CD4-positive, alpha-beta T cell (primary cell): ENCODE data around the gene ID3. TPM values are rescaled to one million over a fixed set of nuclear protein-coding genes. Genes with fewer than 3 reads are reported as not detected.

ENCODE experiments used
- ATAC-seq: fragments of 200-7000 bp; cut with Tn5 transposase; one replicate; pipeline ENCODE4 v1.10.0; 2022; ENCODE audit warnings: mild to moderate bottlenecking; ENCODE audit not compliant: poor library complexity
- CTCF ChIA-PET: fragments of 350-600 bp; sonication (Branson Sonifier 250); formaldehyde crosslinking; loops from one replicate; lab custom pipeline; 2021; ENCODE audit warnings: antibody characterized with exemption, inconsistent platforms; lab: Charles Lee
- POLR2A ChIA-PET: fragments of 350-600 bp; sonication (Branson Sonifier 250); formaldehyde crosslinking; loops from one replicate; lab custom pipeline; 2021; ENCODE audit warnings: antibody characterized with exemption, inconsistent platforms; lab: Charles Lee
- DNase-seq, 14 experiments: peaks; one replicate each; pipeline ENCODE4 v3.0.0-alpha.2; 2013 to 2020; ENCODE audit warnings: mixed read lengths in 2 of 14
- H3K27ac ChIP-seq, 2 donors: one replicate each; pipeline versions ENCODE4 v1.5.1 to v1.7.0; 2013; ENCODE audit warnings: low read length in 2 of 2, low read depth in 1 of 2, mild to moderate bottlenecking in 1 of 2
- H3K27me3 ChIP-seq, 2 experiments: 1 replicate in 1 of 2; 2 replicates in 1 of 2; pipeline versions ENCODE4 v1.6.1 to v1.7.0; 2013; ENCODE audit warnings: low read length in 2 of 2, control low read depth in 1 of 2, mild to moderate bottlenecking in 1 of 2, moderate library complexity in 1 of 2; ENCODE audit not compliant: insufficient read depth in 2 of 2, control insufficient read depth in 1 of 2
- H3K36me3 ChIP-seq: one replicate; pipeline ENCODE4 v1.6.1; 2013; ENCODE audit warnings: low read length, control low read depth; ENCODE audit not compliant: insufficient read depth
- H3K4me1 ChIP-seq: one replicate; pipeline ENCODE4 v1.6.1; 2013; ENCODE audit warnings: low read length, control low read depth; ENCODE audit not compliant: insufficient read depth
- H3K4me3 ChIP-seq: one replicate; pipeline ENCODE4 v1.5.1; 2013; ENCODE audit warnings: mild to moderate bottlenecking, low read length, moderate library complexity
- H3K9me3 ChIP-seq, 2 experiments: 1 replicate in 1 of 2; 2 replicates in 1 of 2; pipeline versions ENCODE4 v1.6.1 to v1.7.0; 2013; ENCODE audit warnings: low read length in 2 of 2, mild to moderate bottlenecking in 2 of 2, control low read depth in 1 of 2, moderate library complexity in 1 of 2; ENCODE audit not compliant: control insufficient read depth in 1 of 2, insufficient read depth in 1 of 2
- H3K27ac Mint-ChIP-seq: one replicate; pipeline ENCODE4 v1.8.0; 2020; ENCODE audit warnings: mixed read lengths
- H3K27me3 Mint-ChIP-seq: one replicate; pipeline ENCODE4 v1.8.0; 2021; ENCODE audit warnings: mixed read lengths
- H3K36me3 Mint-ChIP-seq: one replicate; pipeline ENCODE4 v1.8.0; 2021; ENCODE audit warnings: low read depth, mixed read lengths
- H3K4me1 Mint-ChIP-seq: one replicate; pipeline ENCODE4 v1.8.0; 2021; ENCODE audit warnings: low read depth, mixed read lengths
- H3K4me3 Mint-ChIP-seq: one replicate; pipeline ENCODE4 v1.8.0; 2020; ENCODE audit warnings: mild to moderate bottlenecking, mixed read lengths
- H3K9me3 Mint-ChIP-seq: one replicate; pipeline ENCODE4 v1.8.0; 2020; ENCODE audit warnings: mixed read lengths
- intact Hi-C, 2 experiments: fragments of 100-400 bp; cut with DNase I in 1 of 2; cut with micrococcal nuclease in 1 of 2; formaldehyde crosslinking; loops; one replicate each; pipeline versions ENCODE4 v1.15.1 to v1.9.0; 2023 to 2025; cut with DNase I, micrococcal nuclease
- total RNA-seq, 174 experiments: library from RNA in 2 of 174; stranded (reverse) in 2 of 174; gene quantifications; one replicate each; pipeline ENCODE4 v1.2.3 and lab custom pipeline; 2021 to 2026
- TF ChIP-seq, protein P1 (sequence below): fragments of 200-600 bp; IDR thresholded peaks from one replicate; pipeline ENCODE4 v1.8.0; 2022; ENCODE audit warnings: antibody characterized with exemption, mild to moderate bottlenecking

ID3 gene
- total RNA-seq, 2 experiments from 2014 or later = 89.8 to 90.4 TPM

DNA sequence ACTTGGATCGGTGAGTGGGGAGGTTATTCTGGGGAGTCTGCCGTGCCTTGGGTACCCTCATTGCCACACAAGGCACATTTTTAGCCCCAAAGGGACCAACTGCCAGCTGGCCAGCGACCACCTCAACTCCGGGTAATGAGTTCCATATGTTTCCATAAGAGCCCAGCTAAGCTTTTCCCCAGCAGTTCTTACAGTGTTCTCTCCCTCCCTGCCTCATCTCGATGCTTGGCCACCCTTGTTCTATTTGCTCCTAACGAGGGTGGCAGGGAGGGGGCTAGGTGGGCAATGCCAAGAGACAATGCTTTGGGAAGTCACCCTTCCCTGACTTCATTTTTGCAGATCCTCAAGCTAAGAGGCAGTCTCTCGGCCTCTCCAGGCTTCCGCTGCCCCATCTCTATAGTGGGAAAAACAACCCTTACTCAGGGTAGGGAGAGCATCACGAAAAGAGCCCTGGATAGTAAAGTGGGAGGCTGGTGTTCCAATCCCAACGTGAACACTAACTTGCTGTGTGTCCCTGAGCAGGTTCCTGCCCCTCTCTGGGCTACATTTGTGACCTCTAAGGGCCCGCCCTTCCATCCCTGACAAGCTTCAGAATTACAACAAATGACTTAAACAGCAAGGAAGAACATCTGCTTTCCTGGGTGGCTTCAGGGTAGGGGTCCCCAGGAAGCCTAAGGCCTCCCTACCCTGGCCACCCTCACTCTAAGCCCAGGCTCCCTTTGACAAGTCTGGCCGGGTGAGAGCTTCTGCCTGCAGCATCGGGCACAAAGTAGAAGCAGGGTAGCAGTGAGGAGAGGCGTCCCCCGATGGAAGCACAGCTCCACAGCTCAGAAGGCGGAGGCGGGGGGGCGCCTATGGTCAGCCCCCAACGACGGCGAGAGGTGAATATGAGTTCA is 5.8 kb downstream of the ID3 start:
- TF ChIP-seq, protein P1, sequence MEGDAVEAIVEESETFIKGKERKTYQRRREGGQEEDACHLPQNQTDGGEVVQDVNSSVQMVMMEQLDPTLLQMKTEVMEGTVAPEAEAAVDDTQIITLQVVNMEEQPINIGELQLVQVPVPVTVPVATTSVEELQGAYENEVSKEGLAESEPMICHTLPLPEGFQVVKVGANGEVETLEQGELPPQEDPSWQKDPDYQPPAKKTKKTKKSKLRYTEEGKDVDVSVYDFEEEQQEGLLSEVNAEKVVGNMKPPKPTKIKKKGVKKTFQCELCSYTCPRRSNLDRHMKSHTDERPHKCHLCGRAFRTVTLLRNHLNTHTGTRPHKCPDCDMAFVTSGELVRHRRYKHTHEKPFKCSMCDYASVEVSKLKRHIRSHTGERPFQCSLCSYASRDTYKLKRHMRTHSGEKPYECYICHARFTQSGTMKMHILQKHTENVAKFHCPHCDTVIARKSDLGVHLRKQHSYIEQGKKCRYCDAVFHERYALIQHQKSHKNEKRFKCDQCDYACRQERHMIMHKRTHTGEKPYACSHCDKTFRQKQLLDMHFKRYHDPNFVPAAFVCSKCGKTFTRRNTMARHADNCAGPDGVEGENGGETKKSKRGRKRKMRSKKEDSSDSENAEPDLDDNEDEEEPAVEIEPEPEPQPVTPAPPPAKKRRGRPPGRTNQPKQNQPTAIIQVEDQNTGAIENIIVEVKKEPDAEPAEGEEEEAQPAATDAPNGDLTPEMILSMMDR = no peak
- Histone ChIP-seq H3K27ac (peak overlapping the region in 1 of 2 donors; percentile 87), H3K36me3 (no peaks in the 10 kb centered on the region), H3K9me3 (no peaks in the 10 kb centered on the region), H3K4me3 (peak overlapping the region; percentile 66), H3K4me1 (peaks cover 63% of the 10 kb centered on the region), H3K27me3 (no peaks in the 10 kb centered on the region)
- ATAC-seq (no peak), DNase-seq (peak in 1 of 14 experiments; percentile 37)
- no peaks in the 10 kb centered on the region for H3K9me3 Mint-ChIP-seq
- POLR2A ChIA-PET = interaction anchor here (0.6 to 9.6 kb wide), 12 partner anchors 8 to 209 kb away, joined by 3 to 314 read pairs (median 12); partner anchors contain the start of genes E2F2 and HNRNPR
- H3K27ac Mint-ChIP-seq = peak overlapping the region; percentile 96
- CTCF ChIA-PET = interaction anchor here (1.1 to 8.9 kb wide), 6 partner anchors 9 to 104 kb away, joined by 3 to 81 read pairs (median 16); no protein-coding TSS in a partner anchor
- peak overlapping the region; percentile 90 for H3K4me3 Mint-ChIP-seq
- H3K4me1 Mint-ChIP-seq = peaks cover 61% of the 10 kb centered on the region
- intact Hi-C loops = loop anchor here in 1 of 2 experiments (1.0 to 10.0 kb wide), 2 partner anchors 66 to 421 kb away; no protein-coding TSS in a partner anchor
- H3K27me3 Mint-ChIP-seq = no peaks in the 10 kb centered on the region
- H3K36me3 Mint-ChIP-seq = peaks cover 21% of the 10 kb centered on the region

DNA sequence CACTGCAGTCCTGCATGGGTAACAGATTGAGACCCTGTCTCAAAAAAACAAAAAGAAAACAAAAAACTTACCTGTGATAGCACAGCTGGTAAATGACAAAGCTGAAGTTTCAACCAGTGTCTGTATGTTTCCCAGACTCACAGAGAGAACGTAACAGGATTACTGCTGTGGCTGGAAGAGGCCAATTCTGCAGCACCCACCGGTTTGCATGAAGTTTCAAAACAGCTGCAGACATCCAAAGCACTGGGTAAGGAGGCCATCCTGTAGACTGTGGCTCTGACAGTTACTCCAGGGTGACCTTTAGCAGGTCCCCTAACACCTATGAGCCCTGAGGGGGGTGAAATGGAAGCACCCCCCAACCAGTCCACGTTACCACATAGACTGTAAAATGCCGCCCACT is 7.5 kb downstream of the ID3 start:
- Histone ChIP-seq H3K4me3 (no peak overlapping the region), H3K4me1 (peaks cover 49% of the 10 kb centered on the region), H3K36me3 (no peaks in the 10 kb centered on the region), H3K9me3 (no peaks in the 10 kb centered on the region), H3K27ac (no peak overlapping the region), H3K27me3 (no peaks in the 10 kb centered on the region)
- TF ChIP-seq, protein P1 = no peak
- peaks cover 5% of the 10 kb centered on the region for H3K36me3 Mint-ChIP-seq
- H3K27ac Mint-ChIP-seq = peak overlapping the region; percentile 96
- H3K9me3 Mint-ChIP-seq = no peaks in the 10 kb centered on the region
- ChIA-PET POLR2A (interaction anchor here (0.7 to 9.6 kb wide), 3 partner anchors 61 to 82 kb away, joined by 3 to 314 read pairs (median 267); no protein-coding TSS in a partner anchor), CTCF (interaction anchor here (1.4 to 8.9 kb wide), 3 partner anchors 59 to 86 kb away, joined by 3 to 81 read pairs (median 53); no protein-coding TSS in a partner anchor)
- DNase-seq = no peak
- intact Hi-C loops = loop anchor here in 1 of 2 experiments (10.0 kb wide), 1 partner anchor 423 kb away; no protein-coding TSS in a partner anchor
- peak overlapping the region; percentile 30 for H3K4me3 Mint-ChIP-seq
- no peaks in the 10 kb centered on the region for H3K27me3 Mint-ChIP-seq
- no peak for ATAC-seq
- peaks cover 58% of the 10 kb centered on the region for H3K4me1 Mint-ChIP-seq

GRCh38 chr1:23548704-23549143 is 10.6 kb downstream of the ID3 start:
- H3K4me1 Mint-ChIP-seq = peaks cover 41% of the 10 kb centered on the region
- intact Hi-C loops = loop anchor here in 1 of 2 experiments (5.0 kb wide), 1 partner anchor 204 kb away; no protein-coding TSS in a partner anchor
- POLR2A ChIA-PET = interaction anchor here (0.9 to 3.1 kb wide), 6 partner anchors 10 to 204 kb away, joined by 4 to 14 read pairs (median 7); partner anchors contain the start of genes HNRNPR and ID3

More at GRCh38 chr1:23548704-23549143, 10.6 kb downstream of the ID3 start:
- Mint-ChIP-seq H3K27ac (no peak overlapping the region), H3K4me3 (no peak overlapping the region), H3K27me3 (no peaks in the 10 kb centered on the region), H3K36me3 (no peaks in the 10 kb centered on the region), H3K9me3 (no peaks in the 10 kb centered on the region)
- H3K27me3 ChIP-seq = no peaks in the 10 kb centered on the region
- no peak overlapping the region for H3K27ac ChIP-seq
- CTCF ChIA-PET = interaction anchor here (0.9 to 3.7 kb wide), 3 partner anchors 52 to 89 kb away, joined by 4 to 22 read pairs (median 18); no protein-coding TSS in a partner anchor
- H3K4me3 ChIP-seq = no peak overlapping the region
- peaks cover 35% of the 10 kb centered on the region for H3K4me1 ChIP-seq
- H3K36me3 ChIP-seq = no peaks in the 10 kb centered on the region
- DNase-seq = no peak
- TF ChIP-seq, protein P1 = no peak
- no peak for ATAC-seq
- H3K9me3 ChIP-seq = no peaks in the 10 kb centered on the region
